AG08396 (cell line): Measurements from ENCODE around the gene PAF1.
A peak's percentile ranks its signal among the peaks of the same experiment; 100 is the strongest.

Experiments used
- DNase-seq: peaks from one replicate; pipeline ENCODE4 v3.0.0; 2012; ENCODE audit warnings: low spot score, mixed read lengths

The PAF1 gene

DNA sequence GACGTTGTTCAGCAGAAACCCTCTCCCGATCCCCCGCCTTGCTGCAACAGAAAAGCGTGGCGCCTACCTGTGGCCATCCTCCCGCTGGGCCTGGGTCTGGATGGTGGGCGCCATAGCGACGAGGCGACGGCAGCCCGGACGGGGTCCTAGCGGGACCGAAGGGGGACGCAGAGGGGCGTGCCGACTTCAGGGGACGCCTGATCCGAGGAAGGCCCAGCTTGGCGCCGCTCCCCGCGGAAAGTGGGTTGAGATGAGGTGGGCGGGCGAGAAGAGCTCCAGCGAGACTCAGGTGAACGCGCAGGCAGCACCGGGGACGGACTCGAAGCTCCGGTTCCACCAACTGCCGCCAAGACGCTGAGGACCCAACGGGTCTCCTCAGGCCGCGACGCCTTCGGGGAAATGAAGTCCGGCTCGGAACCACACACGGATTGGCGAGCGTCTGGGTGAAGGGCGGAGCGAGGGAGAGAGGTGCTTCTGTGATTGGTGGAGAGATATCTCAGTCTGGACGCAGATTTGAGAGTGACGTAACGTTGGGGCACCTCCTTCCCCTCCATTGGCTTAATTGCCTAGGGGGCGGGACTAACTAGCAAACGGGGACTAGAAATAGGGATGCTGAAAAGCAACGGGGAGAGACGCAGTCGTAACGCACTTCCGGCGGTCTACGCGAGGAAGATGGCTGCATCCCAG, at the start of gene PAF1, which contains the start of gene MED29:
Gene PAF1, minus strand, starts transcription at position 356 of the 687 bp plus-strand sequence. Its CDS starts 242 bp downstream, at position 114.
Gene MED29, plus strand, starts transcription at position 628 of the 687 bp plus-strand sequence. Its CDS starts 45 bp downstream, at position 673.
- DNase-seq = peak; percentile 99

- DNase-seq = no peak
Measured at GRCh38 chr19:39438270-39438934, 47.5 kb upstream of the PAF1 start.

DNA sequence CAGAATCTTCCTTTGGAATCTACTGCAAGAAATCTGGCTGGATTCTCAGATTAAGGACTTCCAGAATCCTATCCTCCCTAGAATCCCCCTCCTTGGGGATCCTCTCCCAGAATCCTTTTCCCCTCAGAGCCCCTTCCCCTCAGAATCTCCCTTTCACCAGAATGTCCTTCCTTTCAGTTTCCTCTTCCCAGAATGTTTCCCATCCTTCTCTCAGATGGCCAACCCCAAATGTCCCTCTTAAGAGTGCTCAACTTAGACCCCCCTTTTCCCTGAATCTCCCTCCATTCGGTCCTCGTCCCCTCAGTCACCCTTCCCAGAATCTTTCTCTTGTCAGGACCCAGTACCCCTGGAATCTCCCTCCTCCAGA, 45.4 kb upstream of the PAF1 start:
- no peak for DNase-seq

DNA sequence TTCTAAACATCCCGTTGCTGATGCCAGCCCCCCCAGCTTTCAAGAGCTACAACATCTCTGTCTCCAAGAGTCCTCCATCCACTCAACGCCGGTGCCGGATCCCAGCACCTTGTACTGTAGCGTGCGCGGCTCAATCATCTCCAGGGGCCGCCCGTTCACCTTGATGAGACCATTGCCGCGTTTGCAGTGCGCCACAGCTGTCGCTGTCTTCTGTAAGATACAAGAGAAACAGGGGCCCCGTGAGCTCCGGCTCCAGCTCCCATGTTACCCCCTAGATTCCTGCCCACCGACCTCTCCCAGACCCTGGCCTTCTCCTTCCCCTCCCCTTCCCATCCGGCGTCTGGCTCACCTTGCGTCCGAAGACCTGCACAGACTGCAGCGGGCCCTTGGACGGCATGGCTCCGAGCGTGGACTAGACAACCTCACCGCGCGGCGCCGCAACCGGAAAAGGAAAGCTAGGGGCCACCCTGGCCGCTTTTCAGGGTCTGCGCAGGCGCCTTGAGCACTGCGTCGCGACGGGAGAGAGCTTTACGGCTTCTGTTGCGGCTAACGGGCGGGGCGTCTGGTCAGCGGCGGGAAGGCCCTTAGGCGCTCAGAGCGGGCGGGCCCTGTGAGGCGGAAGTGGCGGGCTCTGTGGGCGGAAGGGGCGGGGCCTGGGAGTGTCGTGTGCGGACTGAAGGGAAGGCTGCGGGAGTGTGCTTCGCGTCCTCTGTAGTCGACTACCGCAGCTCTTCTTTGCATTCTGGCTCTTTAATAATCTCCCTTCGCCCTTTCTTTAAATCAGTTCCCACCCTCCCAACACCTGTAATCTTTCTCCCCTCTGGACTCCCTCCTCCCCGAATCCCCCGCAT, 44.8 kb upstream of the PAF1 start, which contains the start of gene RPS16:
Gene RPS16, minus strand, starts transcription at position 451 of the 851 bp plus-strand sequence. Its CDS starts 54 bp downstream, at position 397.
- DNase-seq = peak; percentile 95

DNA sequence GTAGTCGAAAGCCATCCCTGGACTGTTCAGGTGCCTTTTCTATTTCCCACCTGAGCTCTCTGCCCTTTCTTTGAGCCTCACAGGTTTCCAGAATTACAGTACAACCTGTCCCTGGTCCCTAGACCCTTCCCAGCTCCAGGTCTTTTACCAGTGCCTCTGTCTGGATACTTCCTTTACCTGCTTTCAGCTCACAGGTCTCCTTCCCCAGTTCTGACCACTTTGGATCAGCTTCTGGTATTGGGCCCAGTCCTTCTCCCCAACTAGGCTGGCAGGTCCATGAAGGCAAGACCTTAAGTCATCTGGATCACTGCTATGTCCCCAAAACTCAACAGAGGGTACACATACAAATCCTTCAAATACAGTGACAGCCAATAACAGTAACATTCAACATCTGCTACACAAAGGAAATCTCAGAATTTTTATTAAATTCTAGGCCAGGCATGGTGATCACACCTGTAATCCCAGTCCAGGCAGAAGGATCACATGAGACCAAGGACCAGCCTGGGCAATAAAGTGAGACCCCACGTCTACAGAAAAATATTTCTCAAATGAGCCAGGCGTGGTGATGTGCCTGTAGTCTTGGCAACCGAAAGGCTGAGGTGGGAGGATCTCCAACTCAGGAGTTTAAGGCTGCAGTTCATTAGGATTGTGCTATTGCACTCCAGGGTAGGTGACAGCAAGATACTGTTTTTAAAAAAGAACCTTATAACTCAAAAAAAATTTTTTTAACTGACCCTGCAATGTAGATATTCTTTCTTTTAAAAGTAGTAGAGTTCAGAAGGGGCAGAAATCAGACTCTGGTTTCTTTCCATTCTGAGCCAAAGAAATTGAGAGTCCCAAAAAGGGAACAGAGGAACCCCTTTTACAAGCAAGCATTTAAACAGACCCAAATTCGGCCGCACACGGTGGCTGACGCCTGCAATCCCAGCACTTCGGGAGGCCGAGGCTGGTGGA, 43.5 kb upstream of the PAF1 start:
- no peak for DNase-seq

DNA sequence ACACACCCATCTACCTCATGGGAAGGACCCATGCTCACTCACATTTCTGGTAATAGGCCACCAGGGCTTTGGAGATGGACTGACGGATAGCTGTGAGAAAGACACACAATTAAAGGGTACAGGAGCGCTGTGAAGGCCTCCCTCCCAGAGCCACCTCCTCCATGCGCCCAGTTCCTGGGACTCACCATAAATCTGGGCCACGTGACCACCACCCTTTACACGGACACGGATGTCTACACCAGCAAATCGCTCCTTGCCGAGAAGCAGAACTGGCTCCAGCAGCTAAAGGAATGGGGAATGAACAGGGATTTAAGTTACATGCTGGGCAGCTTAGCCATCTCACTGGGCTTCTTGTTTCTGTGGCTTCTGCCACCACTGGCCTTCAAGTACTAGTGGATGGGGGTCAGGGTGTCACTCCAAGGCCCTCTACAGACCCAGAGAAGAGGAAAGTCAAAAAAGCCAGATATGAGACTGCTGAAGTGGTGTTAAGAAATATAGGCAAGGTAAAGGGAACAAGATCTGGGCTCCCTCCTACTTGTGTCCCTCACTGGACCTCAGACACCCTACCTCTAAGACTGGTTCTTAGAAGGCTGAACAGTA, 42.7 kb upstream of the PAF1 start:
- no peak for DNase-seq

DNA sequence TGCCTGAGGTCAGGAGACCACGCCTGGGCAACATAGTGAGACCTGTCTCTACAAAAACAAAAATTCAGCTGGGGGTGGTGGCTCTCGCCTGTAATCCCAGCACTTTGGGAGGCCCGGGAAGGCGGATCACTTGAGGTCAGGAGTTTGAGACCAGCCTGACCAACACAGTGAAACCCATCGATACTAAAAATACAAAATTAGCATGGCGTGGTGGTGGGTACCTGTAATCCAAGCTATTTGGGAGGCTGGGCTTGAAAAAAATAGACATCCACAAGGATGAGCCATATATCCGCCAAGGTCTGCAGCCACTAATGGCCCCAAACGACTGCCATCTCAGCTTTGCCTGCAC, 41.7 kb upstream of the PAF1 start:
- DNase-seq = no peak

DNA sequence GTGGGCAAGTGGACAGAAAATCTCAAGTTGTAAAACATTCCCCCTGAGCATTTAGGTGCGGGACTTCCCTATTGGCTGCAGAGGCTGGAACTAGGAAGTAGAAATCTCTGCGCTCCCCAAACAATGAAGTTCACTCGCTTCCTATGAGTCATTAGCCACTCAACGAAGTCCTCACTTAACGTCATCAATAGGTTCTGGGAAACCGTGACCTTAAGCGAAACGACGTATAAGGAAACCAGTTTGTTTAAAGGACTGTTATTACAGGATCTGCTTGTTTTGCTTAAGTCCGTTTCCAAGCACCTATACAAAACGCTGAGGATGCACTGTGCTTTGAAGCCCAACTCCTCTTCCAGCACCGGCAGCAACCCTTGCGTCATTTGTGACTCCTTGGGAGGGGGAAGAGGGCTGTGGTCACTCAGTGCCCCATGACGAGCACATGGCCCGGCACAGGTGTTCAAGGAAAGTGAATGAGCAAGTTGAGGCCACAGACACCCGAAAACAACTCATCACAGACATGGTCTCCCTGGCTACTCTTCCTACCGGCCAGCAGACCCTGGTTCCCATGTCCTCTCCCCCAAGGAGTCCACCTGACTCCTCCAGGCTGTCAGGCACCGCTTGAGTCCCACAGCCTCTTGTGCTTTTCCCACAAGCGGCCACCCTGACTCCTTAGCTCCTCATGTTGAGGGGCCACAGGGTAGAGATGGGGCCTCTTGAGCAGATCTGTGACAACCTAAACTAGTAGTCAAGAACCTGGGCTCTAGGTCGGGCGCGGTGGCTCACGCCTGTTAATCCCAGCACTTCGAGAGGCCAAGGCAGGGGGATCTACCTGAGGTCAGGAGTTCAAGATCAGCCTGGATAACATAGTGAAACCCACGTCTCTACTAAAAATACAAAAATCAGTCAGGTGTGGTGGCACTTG, 40.0 kb upstream of the PAF1 start:
- DNase-seq = no peak

DNA sequence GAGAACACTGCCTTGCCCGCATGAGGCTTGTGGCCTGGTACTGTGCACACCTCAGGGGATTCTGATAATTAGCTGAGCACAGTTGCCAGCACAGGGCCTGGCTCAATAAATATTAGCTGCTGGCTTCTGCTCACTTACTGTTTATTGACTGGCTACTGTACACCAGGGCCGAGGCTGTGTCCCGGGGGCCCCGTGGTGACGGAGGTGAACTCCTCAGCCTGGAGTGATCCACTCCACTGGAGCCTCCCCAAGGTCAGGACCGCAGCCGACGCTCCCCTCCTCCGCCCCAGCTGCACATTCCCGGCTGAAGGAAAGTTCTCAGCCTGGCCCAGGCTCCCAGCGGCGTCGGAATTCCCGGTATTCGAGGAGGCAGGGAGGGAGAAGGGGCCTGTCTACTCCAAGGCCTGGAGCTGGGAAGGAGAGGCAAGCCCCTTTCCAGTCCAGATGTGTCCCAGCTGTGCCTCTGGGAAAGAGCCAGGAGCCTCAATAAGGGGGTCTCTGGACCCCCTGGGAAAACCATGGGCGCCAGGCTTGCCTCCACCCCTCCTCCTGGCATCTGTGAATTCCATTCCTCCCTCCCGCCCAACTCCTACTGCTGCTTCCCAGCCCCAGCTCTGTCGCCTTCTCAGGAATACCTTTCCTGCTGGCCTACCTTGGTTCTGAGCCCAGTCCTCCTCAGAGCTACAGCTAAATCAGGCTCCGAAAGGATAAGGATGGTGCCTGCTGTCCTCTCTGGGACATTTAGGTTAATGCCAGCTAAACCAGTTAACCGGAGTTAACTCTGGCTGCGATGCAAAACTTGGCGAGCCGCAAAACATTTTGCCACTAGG, 37.6 kb upstream of the PAF1 start:
- DNase-seq = peak; percentile 84

- DNase-seq = no peak
Measured at GRCh38 chr19:39427707-39428106, 36.8 kb upstream of the PAF1 start.

GRCh38 chr19:39426170-39426569, 35.3 kb upstream of the PAF1 start:
- no peak for DNase-seq

DNA sequence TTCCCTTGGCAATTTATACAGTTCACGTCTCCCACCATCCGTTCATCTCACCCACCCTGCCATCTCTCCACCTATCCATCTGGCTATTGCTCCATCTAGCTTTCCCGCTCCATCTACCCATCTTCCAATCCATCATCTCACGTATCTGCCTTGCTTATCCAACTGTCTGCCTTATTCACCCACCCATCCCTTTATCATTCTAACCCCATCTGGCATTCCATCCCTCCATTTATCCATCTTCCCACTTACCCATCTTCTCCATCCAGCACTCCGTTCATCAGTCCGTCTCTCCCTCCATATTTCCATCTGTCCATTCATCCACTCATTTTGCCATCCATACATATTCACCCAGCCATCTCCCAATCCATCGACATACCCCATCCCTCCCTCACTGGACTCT, 34.8 kb upstream of the PAF1 start:
- no peak for DNase-seq

DNA sequence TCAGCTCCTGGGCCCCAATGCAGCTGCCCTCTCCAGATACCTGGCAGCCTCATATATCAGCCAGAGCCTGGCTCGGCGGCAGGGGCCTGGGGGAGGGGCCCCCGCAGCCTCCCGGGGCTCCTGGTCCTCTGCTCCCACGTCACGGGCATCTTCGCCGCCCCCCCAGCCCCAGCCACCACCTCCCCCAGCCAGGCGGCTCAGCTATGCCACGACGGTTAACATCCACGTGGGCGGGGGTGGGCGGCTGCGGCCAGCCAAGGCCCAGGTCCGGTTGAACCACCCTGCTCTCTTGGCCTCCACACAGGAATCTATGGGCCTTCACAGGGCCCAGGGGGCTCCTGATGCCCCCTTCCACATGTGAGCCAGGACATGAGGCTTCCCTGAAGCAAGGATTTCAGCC, 34.0 kb upstream of the PAF1 start:
- no peak for DNase-seq

DNA sequence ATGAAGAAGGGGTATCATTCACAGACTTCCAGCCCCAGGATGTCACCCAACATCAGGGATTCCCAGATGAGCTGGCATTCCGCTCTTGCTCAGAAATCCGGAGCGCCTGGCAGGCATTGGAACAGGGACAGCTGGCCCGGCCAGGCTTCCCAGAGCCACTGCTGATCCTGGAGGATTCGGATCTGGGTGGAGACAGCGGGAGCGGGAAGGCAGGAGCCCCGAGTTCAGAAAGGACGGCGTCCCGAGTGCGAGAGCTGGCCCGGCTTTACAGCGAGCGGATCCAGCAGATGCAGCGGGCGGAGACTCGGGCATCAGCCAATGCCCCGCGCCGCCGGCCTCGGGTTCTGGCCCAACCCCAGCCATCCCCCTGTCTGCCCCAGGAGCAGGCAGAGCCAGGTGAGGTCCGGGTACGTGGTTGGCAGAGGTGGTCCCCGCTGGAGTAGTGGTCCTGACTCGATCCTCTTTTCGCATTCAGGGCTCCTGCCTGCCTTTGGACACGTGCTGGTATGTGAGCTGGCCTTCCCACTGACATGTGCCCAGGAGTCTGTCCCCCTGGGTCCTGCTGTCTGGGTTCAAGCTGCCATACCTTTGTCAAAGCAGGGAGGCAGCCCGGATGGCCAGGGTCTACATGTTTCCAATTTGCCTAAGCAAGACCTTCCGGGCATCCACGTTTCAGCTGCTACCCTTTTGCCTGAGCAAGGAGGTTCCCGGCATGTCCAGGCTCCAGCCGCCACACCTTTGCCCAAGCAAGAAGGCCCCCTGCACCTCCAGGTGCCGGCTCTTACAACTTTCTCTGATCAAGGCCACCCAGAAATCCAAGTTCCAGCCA, 32.6 kb upstream of the PAF1 start:
- no peak for DNase-seq

DNA sequence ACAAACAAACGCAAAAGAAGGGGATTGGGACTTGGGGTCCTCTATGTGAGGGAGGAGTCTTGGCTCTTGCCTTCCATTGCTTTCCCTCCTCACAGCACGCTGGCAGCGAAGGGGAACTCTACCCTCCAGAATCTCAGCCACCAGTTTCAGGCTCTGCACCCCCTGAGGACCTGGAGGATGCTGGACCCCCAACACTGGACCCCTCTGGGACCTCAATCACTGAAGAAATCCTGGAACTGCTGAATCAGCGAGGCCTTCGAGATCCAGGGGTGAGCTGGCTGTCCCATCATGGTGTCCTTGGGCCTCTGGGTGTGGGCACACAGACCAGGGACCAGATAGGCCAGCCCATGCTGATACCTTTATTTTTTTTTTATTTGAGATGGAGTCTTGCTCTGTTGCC, 31.1 kb upstream of the PAF1 start:
- no peak for DNase-seq

GRCh38 chr19:39420769-39421168, 29.9 kb upstream of the PAF1 start:
- DNase-seq = no peak

DNA sequence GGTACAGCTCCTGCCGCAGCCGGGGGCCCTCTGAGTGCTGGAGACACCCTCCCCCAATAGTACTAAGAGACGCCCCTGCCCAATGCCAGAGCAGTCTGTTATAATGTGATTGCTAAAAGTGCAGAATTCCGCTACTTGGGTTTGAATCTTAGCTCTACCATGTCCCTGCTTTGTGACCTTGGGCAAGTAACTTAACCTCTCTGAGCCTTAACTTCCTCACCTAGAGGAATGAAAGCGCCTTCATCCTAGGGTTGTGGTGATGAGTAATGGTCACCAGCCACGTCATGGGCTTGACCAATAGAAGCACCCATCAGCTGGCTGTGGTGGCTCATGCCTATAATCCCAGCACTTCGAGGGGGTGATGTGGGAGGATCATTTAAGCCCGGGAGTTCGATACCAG, 28.1 kb upstream of the PAF1 start:
- no peak for DNase-seq

DNA sequence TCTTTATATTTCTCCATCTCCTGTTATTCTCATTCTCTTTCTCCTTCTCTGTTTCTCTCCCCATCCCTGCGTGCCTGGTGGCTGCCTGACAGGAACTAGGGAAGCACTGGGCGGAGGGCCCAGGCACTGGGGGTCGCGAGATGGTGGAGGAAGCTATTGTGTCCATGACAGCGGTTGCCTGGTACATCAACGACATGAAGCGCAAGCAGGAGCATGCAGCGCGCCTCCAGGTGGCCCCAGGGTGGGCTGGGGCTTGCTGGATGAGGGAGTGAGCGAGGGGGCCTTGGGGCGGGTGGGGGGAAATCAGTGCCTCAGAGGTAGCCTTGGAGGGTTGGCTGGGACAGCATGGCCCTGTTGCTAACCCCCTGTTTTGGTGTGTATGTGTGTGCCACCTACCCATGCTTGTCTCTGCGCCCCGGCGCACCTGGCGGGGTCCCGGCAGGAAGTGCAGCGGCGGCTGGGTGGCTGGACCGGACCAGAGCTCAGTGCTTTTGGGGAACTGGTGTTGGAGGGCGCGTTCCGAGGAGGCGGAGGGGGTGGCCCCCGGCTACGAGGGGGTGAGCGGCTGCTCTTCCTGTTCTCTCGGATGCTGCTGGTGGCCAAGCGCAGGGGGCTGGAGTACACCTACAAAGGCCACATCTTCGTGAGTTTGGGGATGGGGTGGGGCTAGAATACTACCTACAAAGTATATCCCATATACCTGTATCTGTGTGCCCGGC, 26.7 kb upstream of the PAF1 start:
- no peak for DNase-seq
